Type B pancreatic cell (in vitro differentiated cells): ENCODE measurements around the gene RAB24. TPM values are rescaled to one million over a fixed set of nuclear protein-coding genes. Genes with fewer than 3 reads are reported as not detected.

Source experiments
- DNase-seq: peaks from one replicate; pipeline ENCODE4 v3.0.0; 2021; ENCODE audit warnings: mixed read lengths; ENCODE audit not compliant: unreplicated experiment; ENCODE audit errors: extremely low spot score
- H3K27ac Mint-ChIP-seq: 2 replicates; pipeline ENCODE4 v1.8.0; 2021; ENCODE audit warnings: mild to moderate bottlenecking, mixed read lengths
- H3K27me3 Mint-ChIP-seq: 2 replicates; pipeline ENCODE4 v1.8.0; 2021; ENCODE audit warnings: mixed read lengths
- H3K36me3 Mint-ChIP-seq: 2 replicates; pipeline ENCODE4 v1.8.0; 2021; ENCODE audit warnings: mixed read lengths
- H3K4me1 Mint-ChIP-seq: one replicate; pipeline ENCODE4 v1.8.0; 2021; ENCODE audit warnings: mixed read lengths; ENCODE audit not compliant: unreplicated experiment
- H3K4me3 Mint-ChIP-seq: 2 replicates; pipeline ENCODE4 v1.8.0; 2021; ENCODE audit warnings: mild to moderate bottlenecking, mixed read lengths
- H3K9me3 Mint-ChIP-seq: 2 replicates; pipeline ENCODE4 v1.8.0; 2021; ENCODE audit warnings: mixed read lengths
- CTCF ChIP-seq: fragments of 200-600 bp; sonication (generic); conservative IDR thresholded peaks from 2 replicates; pipeline ENCODE4 v1.5.0; 2021; ENCODE audit warnings: antibody characterized with exemption, mild to moderate bottlenecking
- total RNA-seq: library from RNA; stranded (reverse); gene quantifications from 2 replicates; pipeline ENCODE4 v1.2.1, GENCODE V29; 2021; ENCODE audit warnings: low replicate concordance

Gene RAB24
- total RNA-seq, 1 donor from 2014 or later: 42.6 TPM

DNA sequence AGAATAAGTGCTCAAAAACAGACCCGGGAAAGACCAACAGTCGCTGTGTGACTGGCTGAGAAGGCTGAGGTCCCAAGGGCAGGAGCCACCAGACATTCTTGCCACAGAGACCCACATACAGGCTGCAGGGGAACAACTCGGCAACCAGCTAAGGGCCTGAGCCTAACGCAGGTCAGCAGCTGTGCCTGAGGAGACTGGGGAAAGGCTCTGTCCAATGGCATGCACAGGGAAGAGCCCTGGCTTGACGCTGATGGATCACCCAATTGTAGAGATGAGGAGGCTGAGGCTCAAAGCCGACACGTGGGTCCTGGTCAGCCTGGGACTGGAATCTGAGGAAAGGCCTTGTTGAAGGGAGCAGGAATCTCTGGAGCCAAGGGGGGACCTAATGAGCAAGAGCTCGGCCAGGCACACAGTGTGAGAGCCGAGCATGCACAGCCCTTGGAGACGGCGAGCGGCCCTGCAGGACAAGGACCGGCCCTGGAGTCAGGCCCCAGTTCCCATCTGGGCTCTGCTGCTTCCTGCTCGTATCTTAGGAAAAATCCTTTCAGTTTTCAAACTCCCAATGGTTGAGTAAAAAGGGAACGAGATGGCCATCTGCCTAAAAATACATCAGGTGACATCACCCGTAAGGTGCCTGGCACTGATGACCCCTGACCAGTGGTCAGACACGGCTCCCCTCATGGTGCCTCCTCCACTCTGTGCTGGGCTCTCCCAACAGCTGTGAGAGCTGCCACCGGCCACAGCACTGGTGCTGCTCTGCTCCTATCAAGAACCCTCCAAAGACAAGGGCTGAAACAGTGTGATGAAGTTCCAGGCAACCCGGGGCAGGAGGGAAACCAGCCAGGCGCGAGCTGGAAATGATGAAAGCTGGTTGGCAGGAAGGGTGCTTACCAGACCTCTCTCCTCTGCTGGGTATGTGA is 31.5 kb upstream of the RAB24 start:
- no peaks in the 10 kb centered on the region for H3K4me1 Mint-ChIP-seq

DNA sequence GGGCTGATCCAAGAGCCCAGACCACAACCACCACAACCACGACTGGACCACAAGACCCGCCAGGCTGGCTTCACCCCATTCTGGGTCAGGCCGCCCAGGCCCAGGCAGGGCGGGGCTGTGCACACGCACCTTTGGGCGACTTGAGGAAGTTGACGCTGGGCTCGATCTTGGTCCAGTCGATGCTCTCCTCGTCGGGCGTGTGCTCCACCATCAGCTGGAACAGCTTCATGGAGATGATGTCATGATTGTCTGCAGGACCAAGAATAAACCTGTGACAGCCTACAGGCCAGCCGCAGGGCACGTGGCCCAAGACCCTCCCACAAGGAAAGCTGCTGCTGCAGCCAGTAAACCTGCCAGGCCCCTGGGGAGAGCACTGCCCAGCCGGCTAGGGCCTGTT is 30.6 kb upstream of the RAB24 start:
- Mint-ChIP-seq H3K9me3 (no peaks in the 10 kb centered on the region), H3K4me3 (no peak overlapping the region), H3K27ac (no peak overlapping the region), H3K27me3 (no peaks in the 10 kb centered on the region), H3K36me3 (peaks cover 6% of the 10 kb centered on the region), H3K4me1 (no peaks in the 10 kb centered on the region)
- no peak for TF ChIP-seq CTCF
- no peak for DNase-seq

More for the DNA sequence above, 31.5 kb upstream of the RAB24 start:
- Mint-ChIP-seq H3K27me3 (no peaks in the 10 kb centered on the region), H3K27ac (no peak overlapping the region), H3K9me3 (no peaks in the 10 kb centered on the region), H3K36me3 (peaks cover 10% of the 10 kb centered on the region), H3K4me3 (no peak overlapping the region)
- DNase-seq: no peak
- no peak for TF ChIP-seq CTCF

GRCh38 chr5:177333420-177334154 is 30.1 kb upstream of the RAB24 start:
- no peak overlapping the region for H3K27ac Mint-ChIP-seq
- no peak overlapping the region for H3K4me3 Mint-ChIP-seq
- peaks cover 6% of the 10 kb centered on the region for H3K36me3 Mint-ChIP-seq
- no peaks in the 10 kb centered on the region for H3K4me1 Mint-ChIP-seq
- no peaks in the 10 kb centered on the region for H3K27me3 Mint-ChIP-seq
- no peaks in the 10 kb centered on the region for H3K9me3 Mint-ChIP-seq
- TF ChIP-seq CTCF: no peak
- no peak for DNase-seq

GRCh38 chr5:177332896-177333260 is 29.4 kb upstream of the RAB24 start:
- H3K36me3 Mint-ChIP-seq: peaks cover 6% of the 10 kb centered on the region
- no peak overlapping the region for H3K4me3 Mint-ChIP-seq
- H3K4me1 Mint-ChIP-seq: peaks cover under 1% of the 10 kb centered on the region
- no peak overlapping the region for H3K27ac Mint-ChIP-seq
- H3K27me3 Mint-ChIP-seq: no peaks in the 10 kb centered on the region
- DNase-seq: no peak
- TF ChIP-seq CTCF: no peak
- H3K9me3 Mint-ChIP-seq: no peaks in the 10 kb centered on the region

DNA sequence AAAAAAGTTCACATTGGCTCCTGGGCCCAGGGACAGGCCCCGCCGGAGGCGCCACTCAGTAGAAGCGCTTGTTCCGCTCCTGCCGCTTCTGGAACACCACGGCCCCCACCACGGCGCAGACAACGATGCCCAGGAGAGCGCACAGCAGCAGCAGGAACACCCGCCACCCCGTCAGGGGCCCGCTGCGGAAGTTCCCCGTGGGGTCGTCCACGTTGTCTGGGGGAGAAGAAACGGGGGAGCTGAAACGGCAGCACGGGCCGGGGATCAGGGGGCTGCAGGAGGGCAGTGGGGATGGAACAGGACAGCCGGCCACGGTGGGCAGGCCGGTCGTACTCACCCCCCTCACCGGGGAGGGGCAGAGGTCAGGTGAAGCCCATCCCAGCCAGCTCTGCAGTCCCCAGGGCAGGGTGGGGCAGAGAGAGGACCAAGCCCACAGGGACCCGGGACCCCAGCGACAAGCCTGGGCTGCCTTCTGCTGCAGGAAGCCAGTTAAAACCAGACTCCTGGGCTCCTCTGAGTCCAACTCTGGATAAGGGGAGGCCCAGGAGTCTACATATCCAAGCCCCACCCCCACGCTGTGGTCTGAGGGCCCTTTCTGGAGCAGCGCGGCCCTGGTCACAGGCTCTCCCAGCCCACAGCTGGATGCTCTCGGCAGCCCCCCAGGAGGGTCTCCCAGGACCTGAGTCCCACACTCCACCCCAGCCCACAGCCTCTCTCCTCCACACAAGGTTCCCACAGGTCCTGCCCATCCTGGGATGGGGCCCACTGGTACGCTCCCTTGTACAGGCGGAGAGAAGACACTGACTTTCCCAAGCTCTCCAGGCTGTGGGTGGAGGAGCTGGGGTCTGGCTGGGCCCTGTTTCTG is 28.7 kb upstream of the RAB24 start:
- H3K27ac Mint-ChIP-seq: no peak overlapping the region
- no peak overlapping the region for H3K4me3 Mint-ChIP-seq
- H3K9me3 Mint-ChIP-seq: no peaks in the 10 kb centered on the region
- H3K36me3 Mint-ChIP-seq: peaks cover 6% of the 10 kb centered on the region
- DNase-seq: no peak
- TF ChIP-seq CTCF: no peak
- H3K4me1 Mint-ChIP-seq: peaks cover 4% of the 10 kb centered on the region
- no peaks in the 10 kb centered on the region for H3K27me3 Mint-ChIP-seq
